Measurements from ENCODE around the gene CPA4. TPM values are rescaled to one million over a fixed set of nuclear protein-coding genes. Genes with fewer than 3 reads are reported as not detected.
"Not testable (repeated sequence)": the region's sequence is repeated elsewhere in the genome, so short reads cannot be mapped to it uniquely, and the experiment has no call there.

Gene CPA4, protein sequence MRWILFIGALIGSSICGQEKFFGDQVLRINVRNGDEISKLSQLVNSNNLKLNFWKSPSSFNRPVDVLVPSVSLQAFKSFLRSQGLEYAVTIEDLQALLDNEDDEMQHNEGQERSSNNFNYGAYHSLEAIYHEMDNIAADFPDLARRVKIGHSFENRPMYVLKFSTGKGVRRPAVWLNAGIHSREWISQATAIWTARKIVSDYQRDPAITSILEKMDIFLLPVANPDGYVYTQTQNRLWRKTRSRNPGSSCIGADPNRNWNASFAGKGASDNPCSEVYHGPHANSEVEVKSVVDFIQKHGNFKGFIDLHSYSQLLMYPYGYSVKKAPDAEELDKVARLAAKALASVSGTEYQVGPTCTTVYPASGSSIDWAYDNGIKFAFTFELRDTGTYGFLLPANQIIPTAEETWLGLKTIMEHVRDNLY
- total RNA-seq (ENCODE audit: unreplicated experiment), result not detected
- long read RNA-seq, result 0 reads

DNA sequence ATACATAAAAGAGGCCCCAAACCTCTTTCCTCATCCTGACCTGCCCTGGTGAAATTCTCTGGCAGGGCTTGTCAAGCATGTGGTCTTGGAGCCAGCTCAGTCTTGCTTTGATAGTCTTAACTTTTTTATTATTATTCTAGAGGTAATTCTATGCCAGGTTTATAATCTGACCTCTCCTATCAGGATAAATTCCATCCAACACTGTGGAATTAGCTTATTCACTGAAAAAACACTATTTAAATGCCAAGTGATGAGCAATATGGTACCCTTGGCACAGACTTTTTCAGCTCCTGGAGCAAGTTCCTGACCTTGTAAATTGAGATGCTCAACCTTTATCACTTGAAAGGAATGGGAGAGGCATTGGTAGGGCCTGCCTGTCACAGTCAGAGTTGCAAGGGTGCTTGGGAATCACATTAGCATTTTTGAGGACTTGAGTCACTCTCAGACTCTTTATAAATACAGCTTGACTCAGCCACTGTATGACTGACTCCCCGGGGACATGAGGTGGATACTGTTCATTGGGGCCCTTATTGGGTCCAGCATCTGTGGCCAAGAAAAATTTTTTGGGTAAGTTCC, at the start of gene CPA4:
CPA4 (plus strand) TSS at position 480 of the 576 bp plus-strand sequence; CDS start at position 500, 20 bp downstream.
- H3K9me3 Mint-ChIP-seq (ENCODE audit: unreplicated experiment), result no peaks in the 10 kb centered on the region
- TF ChIP-seq, protein P1, sequence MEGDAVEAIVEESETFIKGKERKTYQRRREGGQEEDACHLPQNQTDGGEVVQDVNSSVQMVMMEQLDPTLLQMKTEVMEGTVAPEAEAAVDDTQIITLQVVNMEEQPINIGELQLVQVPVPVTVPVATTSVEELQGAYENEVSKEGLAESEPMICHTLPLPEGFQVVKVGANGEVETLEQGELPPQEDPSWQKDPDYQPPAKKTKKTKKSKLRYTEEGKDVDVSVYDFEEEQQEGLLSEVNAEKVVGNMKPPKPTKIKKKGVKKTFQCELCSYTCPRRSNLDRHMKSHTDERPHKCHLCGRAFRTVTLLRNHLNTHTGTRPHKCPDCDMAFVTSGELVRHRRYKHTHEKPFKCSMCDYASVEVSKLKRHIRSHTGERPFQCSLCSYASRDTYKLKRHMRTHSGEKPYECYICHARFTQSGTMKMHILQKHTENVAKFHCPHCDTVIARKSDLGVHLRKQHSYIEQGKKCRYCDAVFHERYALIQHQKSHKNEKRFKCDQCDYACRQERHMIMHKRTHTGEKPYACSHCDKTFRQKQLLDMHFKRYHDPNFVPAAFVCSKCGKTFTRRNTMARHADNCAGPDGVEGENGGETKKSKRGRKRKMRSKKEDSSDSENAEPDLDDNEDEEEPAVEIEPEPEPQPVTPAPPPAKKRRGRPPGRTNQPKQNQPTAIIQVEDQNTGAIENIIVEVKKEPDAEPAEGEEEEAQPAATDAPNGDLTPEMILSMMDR (IDR thresholded peaks at IDR 0.05; ENCODE audit: unreplicated experiment), result no peak
- no peak within 1 kb of the TSS for H3K4me3 Mint-ChIP-seq (ENCODE audit: unreplicated experiment)
- peaks cover 13% of the 10 kb centered on the region for H3K27me3 Mint-ChIP-seq (ENCODE audit: unreplicated experiment)
- peaks cover 3% of the 10 kb centered on the region for H3K36me3 Mint-ChIP-seq (ENCODE audit: low read depth, unreplicated experiment)
- no peaks in the 10 kb centered on the region for H3K4me1 Mint-ChIP-seq (ENCODE audit: unreplicated experiment)
- H3K27ac Mint-ChIP-seq (ENCODE audit: unreplicated experiment), result no peak within 1 kb of the TSS
- DNase-seq (ENCODE audit: low spot score), result no peak

DNA sequence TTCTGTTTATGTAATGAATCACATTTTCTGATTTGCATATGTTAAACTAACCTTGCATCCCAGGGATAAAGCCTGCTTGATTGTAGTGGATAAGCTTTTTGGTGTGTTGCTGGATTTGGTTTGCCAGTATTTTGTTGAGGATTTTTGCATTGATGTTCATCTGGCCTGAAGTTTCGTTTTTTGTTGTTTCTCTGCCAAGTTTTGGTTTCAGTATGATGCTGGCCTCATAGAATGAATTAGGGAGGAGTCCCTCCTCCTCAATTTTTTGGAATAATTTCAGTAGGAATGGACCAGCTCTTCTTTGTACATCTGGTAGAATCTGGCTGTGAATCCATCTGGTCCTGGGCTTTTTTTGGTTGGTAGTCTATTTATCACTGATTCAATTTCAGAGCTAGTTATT, 49.5 kb upstream of the CPA4 start:
- not testable (repeated sequence) for H3K9me3 Mint-ChIP-seq (ENCODE audit: unreplicated experiment); H3K27me3 Mint-ChIP-seq (ENCODE audit: unreplicated experiment); H3K4me3 Mint-ChIP-seq (ENCODE audit: unreplicated experiment); H3K4me1 Mint-ChIP-seq (ENCODE audit: unreplicated experiment); DNase-seq (ENCODE audit: low spot score); H3K27ac Mint-ChIP-seq (ENCODE audit: unreplicated experiment); H3K36me3 Mint-ChIP-seq (ENCODE audit: low read depth, unreplicated experiment)

DNA sequence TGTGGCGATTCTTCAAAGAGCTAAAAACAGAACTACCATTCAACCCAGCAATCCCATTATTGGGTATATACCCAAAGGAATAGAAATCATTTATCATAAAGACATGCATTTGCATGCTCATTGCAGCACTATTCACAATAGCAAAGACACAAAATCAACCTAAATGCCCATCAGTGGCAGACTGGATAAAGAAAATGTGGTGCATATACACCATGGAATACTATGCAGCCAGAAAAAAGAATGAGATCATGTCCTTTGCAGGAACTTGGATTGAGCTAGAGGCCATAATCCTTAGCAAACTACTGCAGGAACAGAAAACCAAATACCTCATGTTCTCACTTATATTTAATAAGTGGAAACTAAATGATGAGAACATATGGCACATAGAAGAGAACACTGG, 46.5 kb upstream of the CPA4 start:
- H3K4me3 Mint-ChIP-seq (ENCODE audit: unreplicated experiment); H3K27ac Mint-ChIP-seq (ENCODE audit: unreplicated experiment); DNase-seq (ENCODE audit: low spot score): not testable (repeated sequence)

DNA sequence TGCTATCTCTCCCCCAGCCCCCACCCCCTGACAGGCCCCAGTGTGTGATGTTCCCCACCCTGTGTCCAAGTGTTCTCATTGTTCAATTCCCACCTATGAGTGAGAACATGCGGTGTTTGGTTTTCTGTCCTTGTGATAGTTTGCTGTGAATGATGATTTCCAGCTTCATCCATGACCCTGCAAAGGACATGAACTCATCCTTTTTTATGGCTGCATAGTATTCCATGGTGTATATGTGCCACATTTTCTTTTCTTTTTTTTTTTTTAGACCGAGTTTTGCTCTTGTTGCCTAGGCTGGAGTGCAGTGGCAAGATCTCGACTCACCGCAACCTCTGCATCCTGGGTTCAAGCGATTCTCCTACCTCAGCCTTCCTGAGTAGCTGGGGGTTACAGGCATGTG, 44.1 kb upstream of the CPA4 start:
- not testable (repeated sequence) for H3K36me3 Mint-ChIP-seq (ENCODE audit: low read depth, unreplicated experiment); H3K27me3 Mint-ChIP-seq (ENCODE audit: unreplicated experiment); DNase-seq (ENCODE audit: low spot score); H3K27ac Mint-ChIP-seq (ENCODE audit: unreplicated experiment); H3K9me3 Mint-ChIP-seq (ENCODE audit: unreplicated experiment); H3K4me3 Mint-ChIP-seq (ENCODE audit: unreplicated experiment); H3K4me1 Mint-ChIP-seq (ENCODE audit: unreplicated experiment)

More for the DNA sequence above, 46.5 kb upstream of the CPA4 start:
- H3K4me1 Mint-ChIP-seq (ENCODE audit: unreplicated experiment); H3K36me3 Mint-ChIP-seq (ENCODE audit: low read depth, unreplicated experiment); H3K9me3 Mint-ChIP-seq (ENCODE audit: unreplicated experiment); H3K27me3 Mint-ChIP-seq (ENCODE audit: unreplicated experiment): not testable (repeated sequence)

DNA sequence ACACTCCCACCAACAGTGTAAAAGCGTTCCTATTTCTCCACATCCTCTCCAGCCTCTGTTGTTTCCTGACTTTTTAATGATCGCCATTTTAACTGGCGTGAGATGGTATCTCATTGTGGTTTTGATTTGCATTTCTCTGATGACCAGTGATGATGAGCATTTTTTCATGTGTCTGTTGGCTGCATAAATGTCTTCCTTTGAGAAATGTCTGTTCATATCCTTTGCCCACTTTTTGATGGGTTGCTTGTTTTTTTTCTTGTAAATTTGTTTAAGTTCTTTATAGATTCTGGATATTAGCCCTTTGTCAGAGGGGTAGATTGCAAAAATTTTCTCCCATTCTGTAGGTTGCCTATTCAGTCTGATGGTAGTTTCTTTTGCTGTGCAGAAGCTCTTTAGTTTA, 43.3 kb upstream of the CPA4 start:
- not testable (repeated sequence) for H3K4me3 Mint-ChIP-seq (ENCODE audit: unreplicated experiment); H3K36me3 Mint-ChIP-seq (ENCODE audit: low read depth, unreplicated experiment); H3K27me3 Mint-ChIP-seq (ENCODE audit: unreplicated experiment); DNase-seq (ENCODE audit: low spot score); H3K27ac Mint-ChIP-seq (ENCODE audit: unreplicated experiment); H3K4me1 Mint-ChIP-seq (ENCODE audit: unreplicated experiment); H3K9me3 Mint-ChIP-seq (ENCODE audit: unreplicated experiment)

DNA sequence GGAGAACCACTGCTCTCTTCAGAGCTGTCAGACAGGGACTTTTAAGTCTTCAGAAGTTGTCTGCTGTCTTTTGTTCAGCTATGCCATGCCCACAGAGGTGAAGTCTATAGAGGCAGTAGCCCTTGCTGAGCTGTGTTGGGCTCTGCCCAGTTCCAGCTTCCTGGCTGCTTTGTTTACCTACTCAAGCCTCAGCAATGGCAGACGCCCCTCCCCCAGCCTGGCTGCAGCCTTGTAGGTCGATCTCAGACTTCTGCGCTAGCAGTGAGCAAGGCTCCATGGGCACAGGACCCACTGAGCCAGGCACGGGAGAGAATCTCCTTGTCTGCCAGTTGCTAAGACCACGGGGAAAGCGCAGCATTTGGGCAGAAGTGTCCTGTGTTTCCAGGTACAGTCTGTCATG, 38.4 kb upstream of the CPA4 start:
- TF ChIP-seq, protein P1 (IDR thresholded peaks at IDR 0.05; ENCODE audit: unreplicated experiment), result no peak
- Mint-ChIP-seq H3K9me3 (ENCODE audit: unreplicated experiment) (peaks cover 7% of the 10 kb centered on the region), H3K4me3 (ENCODE audit: unreplicated experiment) (no peak overlapping the region), H3K4me1 (ENCODE audit: unreplicated experiment) (no peaks in the 10 kb centered on the region), H3K27ac (ENCODE audit: unreplicated experiment) (no peak overlapping the region), H3K36me3 (ENCODE audit: low read depth, unreplicated experiment) (peaks cover 12% of the 10 kb centered on the region), H3K27me3 (ENCODE audit: unreplicated experiment) (no peaks in the 10 kb centered on the region)
- no peak for DNase-seq (ENCODE audit: low spot score)

DNA sequence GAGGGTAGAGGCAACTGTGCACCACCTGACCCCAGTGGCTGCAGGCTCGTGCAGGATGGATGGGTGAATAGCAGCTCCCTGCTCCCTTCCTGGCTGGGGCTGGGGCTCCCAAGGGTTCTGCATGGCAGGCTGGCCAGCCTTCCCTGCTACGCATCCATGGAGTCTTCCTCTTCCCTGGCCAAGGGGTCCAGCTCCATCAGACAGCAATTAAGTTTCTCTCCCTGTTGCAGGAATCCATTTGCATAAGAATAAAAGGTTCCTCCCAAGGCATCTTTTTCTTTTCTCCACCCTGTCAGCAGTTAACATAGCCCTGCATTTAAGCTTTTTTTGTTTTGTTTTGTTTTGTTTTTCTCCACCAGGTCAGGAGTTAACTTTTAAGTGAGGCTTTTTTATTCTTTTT, 36.3 kb upstream of the CPA4 start:
- H3K9me3 Mint-ChIP-seq (ENCODE audit: unreplicated experiment), result peaks cover 7% of the 10 kb centered on the region

More for the DNA sequence above, 36.3 kb upstream of the CPA4 start:
- DNase-seq (ENCODE audit: low spot score), result no peak
- Mint-ChIP-seq H3K4me1 (ENCODE audit: unreplicated experiment) (no peaks in the 10 kb centered on the region), H3K36me3 (ENCODE audit: low read depth, unreplicated experiment) (peaks cover 12% of the 10 kb centered on the region), H3K4me3 (ENCODE audit: unreplicated experiment) (peak overlapping the region; percentile 47), H3K27me3 (ENCODE audit: unreplicated experiment) (no peaks in the 10 kb centered on the region), H3K27ac (ENCODE audit: unreplicated experiment) (peak overlapping the region; percentile 52)
- TF ChIP-seq, protein P1 (IDR thresholded peaks at IDR 0.05; ENCODE audit: unreplicated experiment), result no peak
